GM19025 (cell line): ENCODE measurements around the gene SOSTDC1.

Source experiments
- ATAC-seq: cut with Tn5 transposase; IDR thresholded peaks from one replicate; pipeline ENCODE4 v1.9.1; 2021; ENCODE audit warnings: mild to moderate bottlenecking, low read depth, moderate library complexity; ENCODE audit not compliant: unreplicated experiment

SOSTDC1 gene

DNA sequence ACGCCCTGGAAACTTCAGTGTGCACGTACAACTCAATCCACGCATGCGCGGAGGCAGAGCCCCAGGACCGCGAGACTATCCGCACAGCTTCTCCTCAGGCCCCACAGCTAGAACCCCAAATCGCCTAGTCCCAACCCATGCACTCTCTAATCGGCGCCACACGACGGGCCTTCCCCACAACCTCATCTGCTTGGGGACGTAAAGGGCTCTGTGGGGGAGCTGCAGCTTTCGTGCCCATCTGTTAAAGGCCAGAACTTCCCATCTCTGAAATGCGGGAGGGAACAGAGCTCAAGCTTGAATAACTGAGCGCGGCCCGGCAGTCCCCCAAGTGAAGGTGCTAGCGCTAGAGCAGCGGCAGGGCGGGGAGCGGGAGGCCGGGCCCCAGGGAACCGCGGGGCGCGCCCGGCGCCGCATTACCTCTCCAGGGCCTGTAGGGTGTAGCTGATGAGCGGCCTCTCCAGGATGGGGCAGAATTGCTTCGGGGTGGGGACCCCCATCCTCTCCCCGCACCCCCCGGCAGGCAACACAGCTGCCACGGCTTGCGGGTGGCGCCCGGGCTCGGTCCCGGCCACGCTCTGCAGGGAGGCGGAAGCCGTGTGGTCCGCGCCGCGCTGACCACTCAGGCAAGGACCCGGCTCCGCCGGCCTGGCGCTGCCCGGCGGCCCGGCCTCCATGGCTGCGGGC is 44.7 kb downstream of the SOSTDC1 start:
- peak; percentile 80 for ATAC-seq

DNA sequence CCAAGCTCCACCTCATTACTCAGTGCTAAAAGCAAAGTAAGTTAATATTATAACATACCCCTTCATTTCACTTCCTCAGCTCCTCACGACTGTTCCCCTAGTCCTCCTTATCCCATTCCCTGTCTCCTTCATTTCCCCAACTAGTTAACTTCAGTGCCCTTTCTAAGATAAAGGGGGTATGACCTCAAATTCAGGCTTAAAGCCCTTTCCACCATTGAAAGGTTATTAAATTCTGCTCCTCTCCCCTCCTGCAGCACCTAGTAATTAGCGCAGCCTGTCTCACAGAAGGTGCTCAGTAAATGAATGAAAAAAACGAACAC is 45.2 kb downstream of the SOSTDC1 start:
- ATAC-seq = no peak

DNA sequence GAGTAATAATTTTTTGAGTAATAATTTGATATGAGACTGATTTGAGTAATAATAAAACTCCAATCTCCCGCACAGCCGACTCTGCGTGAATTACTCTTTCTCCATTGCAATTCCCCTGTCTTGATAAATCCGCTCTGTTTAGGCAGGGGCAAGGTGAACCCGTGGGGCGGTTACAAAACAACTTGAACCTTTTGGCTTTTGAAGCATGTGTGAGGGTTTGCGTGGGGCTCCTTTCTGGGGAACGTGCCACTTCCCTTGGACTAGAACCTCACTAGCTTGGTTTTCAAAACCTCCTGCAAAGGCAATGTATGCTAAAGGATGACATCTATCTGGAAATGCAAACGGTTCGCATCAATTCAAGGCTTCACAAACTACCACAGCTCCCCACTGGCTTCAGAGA is 45.7 kb downstream of the SOSTDC1 start:
- no peak for ATAC-seq

DNA sequence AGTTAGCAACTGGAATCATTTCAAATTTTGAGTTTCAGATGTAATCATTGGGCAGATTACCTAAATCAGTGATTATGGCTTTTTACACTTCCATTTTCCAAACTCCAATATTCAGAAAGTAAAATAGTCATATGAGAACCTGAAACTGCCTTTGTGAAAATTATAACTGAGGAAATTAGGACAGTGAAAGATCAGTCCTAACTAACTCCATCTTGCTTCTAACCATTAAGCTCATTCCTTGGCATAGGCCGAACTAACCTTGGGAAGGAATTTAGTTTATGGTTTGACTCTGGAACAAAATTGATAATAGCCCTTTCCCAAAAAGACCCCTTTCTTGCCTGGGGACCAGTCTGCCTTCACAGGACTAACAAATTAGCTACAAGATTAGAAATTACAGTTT is 46.4 kb downstream of the SOSTDC1 start:
- ATAC-seq = no peak

DNA sequence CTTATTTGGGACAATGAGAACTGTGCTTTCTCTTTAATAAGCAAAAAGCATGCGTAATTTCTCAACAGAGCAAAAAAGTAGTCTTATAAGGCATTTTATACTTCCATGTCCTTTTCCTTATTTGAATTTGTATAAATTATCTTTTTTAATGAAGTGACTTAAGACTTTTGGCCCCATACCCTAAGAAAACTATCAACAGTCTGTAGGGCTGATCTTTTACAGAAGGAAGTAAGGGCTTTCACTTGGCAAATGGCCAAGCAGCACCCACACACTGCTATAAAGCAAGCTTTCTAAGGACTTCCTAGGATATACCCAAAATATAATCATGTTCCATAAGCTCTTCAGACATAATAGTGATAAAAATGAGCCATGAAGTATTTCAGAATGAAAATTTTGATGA is 47.6 kb downstream of the SOSTDC1 start:
- ATAC-seq = no peak

DNA sequence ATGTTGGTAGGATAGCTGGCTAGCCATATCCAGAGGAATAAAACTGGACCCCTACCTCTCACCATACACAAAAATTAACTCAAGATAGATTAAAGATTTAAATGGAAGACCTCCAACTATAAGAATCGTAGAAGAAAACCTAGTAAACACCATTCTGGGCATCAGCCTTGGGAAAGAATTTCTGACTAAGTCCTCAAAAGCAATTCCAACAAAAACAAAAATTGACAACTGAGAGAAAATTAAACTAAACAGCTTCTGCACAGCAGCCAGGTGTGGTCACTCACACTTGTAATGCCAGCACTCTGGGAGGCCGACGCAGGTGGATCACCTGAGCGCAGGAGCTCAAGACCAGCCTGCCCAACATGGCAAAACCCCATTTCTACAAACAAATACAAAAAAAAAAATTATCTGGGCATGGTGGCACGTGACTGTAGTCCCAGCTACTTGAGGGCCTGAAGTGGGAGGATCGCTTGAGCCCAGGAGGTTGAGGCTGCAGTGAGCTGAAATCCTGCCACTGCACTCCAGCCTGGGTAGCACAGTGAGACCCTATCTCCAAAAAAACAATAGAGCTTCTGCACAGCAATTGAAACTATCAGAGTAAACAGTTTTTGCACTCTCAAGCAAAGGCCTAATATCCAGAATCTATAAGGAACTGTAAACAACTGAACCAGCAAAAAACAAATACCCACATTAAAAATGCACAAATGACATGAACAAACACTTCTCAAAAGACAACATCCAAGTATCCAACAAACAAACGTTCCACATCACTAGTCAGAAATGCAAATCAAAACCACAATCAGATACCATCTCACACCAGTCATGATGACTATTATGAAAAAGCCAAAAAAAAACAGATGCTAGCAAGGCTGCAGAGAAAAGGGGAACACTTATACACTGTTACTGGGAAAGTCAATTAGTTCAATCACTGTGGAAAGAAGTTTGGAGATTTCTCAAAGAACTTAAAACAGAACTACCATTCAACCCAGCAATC is 49.0 kb downstream of the SOSTDC1 start:
- no peak for ATAC-seq

DNA sequence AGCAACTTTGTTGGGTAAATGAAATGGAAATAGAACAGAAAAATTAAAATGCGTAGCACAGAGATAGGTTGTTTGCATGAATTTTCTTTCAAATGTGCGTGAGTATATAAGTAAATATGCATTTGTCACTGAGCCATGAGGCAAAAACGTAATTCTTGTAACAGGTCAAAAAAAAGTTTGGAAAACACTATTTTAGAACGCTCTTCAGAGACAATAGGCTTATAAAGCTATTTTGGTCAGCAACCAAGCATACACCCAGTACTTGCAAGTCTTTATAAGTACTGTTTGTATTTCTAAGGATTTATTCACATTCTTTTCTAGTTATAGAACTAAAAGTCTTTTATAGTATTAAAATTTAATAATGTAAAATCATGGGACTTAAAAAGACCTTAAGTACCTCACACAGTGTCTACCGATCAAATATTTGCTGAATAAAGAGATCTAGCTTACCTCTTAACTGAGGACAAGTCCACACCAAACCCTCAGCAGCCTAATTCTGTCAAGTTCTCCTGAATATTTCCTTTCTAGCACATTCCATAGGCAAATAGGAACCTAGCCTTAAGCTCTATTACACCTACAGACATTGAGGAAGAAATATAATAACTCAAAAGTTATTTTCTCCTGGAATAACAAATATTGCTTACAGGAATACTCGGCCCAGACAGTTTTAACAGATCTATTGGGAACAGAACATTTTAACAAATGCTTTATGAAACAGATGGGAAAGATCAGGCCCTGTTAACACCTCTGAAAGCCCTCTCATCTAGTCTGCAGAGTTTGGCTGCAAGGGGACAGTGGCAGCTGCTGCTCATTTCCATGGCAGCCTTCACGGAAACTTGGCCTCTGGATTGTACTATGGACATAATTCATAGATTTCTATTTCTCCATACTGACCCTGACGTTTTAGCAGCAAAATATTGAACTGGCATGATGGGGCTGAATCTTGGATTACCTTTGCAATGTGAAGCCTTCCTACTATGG is 53.0 kb downstream of the SOSTDC1 start:
- ATAC-seq = no peak
